Measurements from ENCODE around the gene HMOX2. TPM values are rescaled to one million over a fixed set of nuclear protein-coding genes. Genes with fewer than 3 reads are reported as not detected.

HMOX2 gene
- total RNA-seq, 1 experiment from 2014 or later, result 36.7 TPM

GRCh38 chr16:4525634-4526277 is 49.6 kb downstream of the HMOX2 start:
- no peaks in the 10 kb centered on the region for H3K9me3 Mint-ChIP-seq (ENCODE audit: unreplicated experiment)
- H3K27ac Mint-ChIP-seq (ENCODE audit: unreplicated experiment), result no peak overlapping the region
- H3K36me3 Mint-ChIP-seq (ENCODE audit: insufficient read depth, unreplicated experiment), result peaks cover 15% of the 10 kb centered on the region
- DNase-seq, result no peak
- intact Hi-C loops (cut with micrococcal nuclease; ENCODE audit: unreplicated experiment), result no loop called here
- H3K27me3 ChIP-seq (replicated peaks; ENCODE audit: control insufficient read depth, insufficient read depth, low read length), result no peaks in the 10 kb centered on the region
- no peaks in the 10 kb centered on the region for H3K9me3 ChIP-seq
- TF ChIP-seq CTCF (IDR thresholded peaks at IDR 0.05; ENCODE audit: insufficient read depth in 1 of 2, low read depth in 1 of 2, low read length in 1 of 2, severe bottlenecking in 1 of 2, unreplicated experiment in 1 of 2), result no peak
- H3K4me3 ChIP-seq (ENCODE audit: low read depth, low read length), result no peak overlapping the region
- ChIA-PET CTCF (interaction anchor here (1.2 kb wide), 1 partner anchor 13 kb away, joined by 3 read pairs; no protein-coding TSS in a partner anchor), POLR2A (no interaction called here)
- H3K36me3 ChIP-seq (ENCODE audit: control insufficient read depth, insufficient read depth, low read length), result peaks cover 1% of the 10 kb centered on the region; the same call in 1 of the 2 replicates
- H3K4me1 ChIP-seq, result no peaks in the 10 kb centered on the region
- BruUV-seq (replicated peaks), result no TSS peak
- H3K27me3 Mint-ChIP-seq (ENCODE audit: insufficient read depth, unreplicated experiment), result no peaks in the 10 kb centered on the region
- H3K4me3 Mint-ChIP-seq (ENCODE audit: unreplicated experiment), result no peak overlapping the region
- H3K4me1 Mint-ChIP-seq (ENCODE audit: low read depth, unreplicated experiment), result no peaks in the 10 kb centered on the region

- no peaks in the 10 kb centered on the region for H3K9me3 ChIP-seq
- intact Hi-C loops (cut with micrococcal nuclease; ENCODE audit: unreplicated experiment), result no loop called here
- Mint-ChIP-seq H3K4me3 (ENCODE audit: unreplicated experiment) (no peak overlapping the region), H3K4me1 (ENCODE audit: low read depth, unreplicated experiment) (no peaks in the 10 kb centered on the region), H3K36me3 (ENCODE audit: insufficient read depth, unreplicated experiment) (peaks cover 12% of the 10 kb centered on the region), H3K27ac (ENCODE audit: unreplicated experiment) (no peak overlapping the region), H3K9me3 (ENCODE audit: unreplicated experiment) (no peaks in the 10 kb centered on the region), H3K27me3 (ENCODE audit: insufficient read depth, unreplicated experiment) (no peaks in the 10 kb centered on the region)
- TF ChIP-seq CTCF (IDR thresholded peaks at IDR 0.05; ENCODE audit: insufficient read depth in 1 of 2, low read depth in 1 of 2, low read length in 1 of 2, severe bottlenecking in 1 of 2, unreplicated experiment in 1 of 2), result no peak
- ChIA-PET POLR2A (no interaction called here), CTCF (interaction anchor here (0.5 kb wide), 1 partner anchor 19 kb away, joined by 4 read pairs; no protein-coding TSS in a partner anchor)
- no peaks in the 10 kb centered on the region; the same call in 1 of the 2 replicates for H3K36me3 ChIP-seq (ENCODE audit: control insufficient read depth, insufficient read depth, low read length)
- no peaks in the 10 kb centered on the region for H3K4me1 ChIP-seq
- H3K27me3 ChIP-seq (replicated peaks; ENCODE audit: control insufficient read depth, insufficient read depth, low read length), result no peaks in the 10 kb centered on the region
- H3K4me3 ChIP-seq (ENCODE audit: low read depth, low read length), result no peak overlapping the region
- DNase-seq, result no peak
- BruUV-seq (replicated peaks), result no TSS peak
Measured at GRCh38 chr16:4529085-4530060, 53.2 kb downstream of the HMOX2 start.

- no peak overlapping the region for H3K4me3 ChIP-seq (ENCODE audit: low read depth, low read length)
- CTCF ChIA-PET, result interaction anchor here (0.5 kb wide), 1 partner anchor 283 kb away, joined by 3 read pairs; no protein-coding TSS in a partner anchor
- Mint-ChIP-seq H3K27ac (ENCODE audit: unreplicated experiment) (no peak overlapping the region), H3K36me3 (ENCODE audit: insufficient read depth, unreplicated experiment) (peaks cover 11% of the 10 kb centered on the region), H3K4me1 (ENCODE audit: low read depth, unreplicated experiment) (no peaks in the 10 kb centered on the region), H3K4me3 (ENCODE audit: unreplicated experiment) (no peak overlapping the region), H3K9me3 (ENCODE audit: unreplicated experiment) (no peaks in the 10 kb centered on the region), H3K27me3 (ENCODE audit: insufficient read depth, unreplicated experiment) (no peaks in the 10 kb centered on the region)
- BruUV-seq (replicated peaks), result no TSS peak
- no peak for TF ChIP-seq CTCF (IDR thresholded peaks at IDR 0.05; ENCODE audit: insufficient read depth in 1 of 2, low read depth in 1 of 2, low read length in 1 of 2, severe bottlenecking in 1 of 2, unreplicated experiment in 1 of 2)
- H3K9me3 ChIP-seq, result no peaks in the 10 kb centered on the region
- intact Hi-C loops (cut with micrococcal nuclease; ENCODE audit: unreplicated experiment), result no loop called here
- H3K27me3 ChIP-seq (replicated peaks; ENCODE audit: control insufficient read depth, insufficient read depth, low read length), result no peaks in the 10 kb centered on the region
- DNase-seq, result no peak
- H3K4me1 ChIP-seq, result peaks cover under 1% of the 10 kb centered on the region
- POLR2A ChIA-PET, result no interaction called here
- no peaks in the 10 kb centered on the region; the same call in 1 of the 2 replicates for H3K36me3 ChIP-seq (ENCODE audit: control insufficient read depth, insufficient read depth, low read length)
Measured at GRCh38 chr16:4531811-4532210, 55.6 kb downstream of the HMOX2 start.

All from Caco-2 (cell line).